IPS-NIHi11 (cell line): ENCODE results near the gene UFM1.
"Not testable (repeated sequence)": the region's sequence is repeated elsewhere in the genome, so short reads cannot be mapped to it uniquely, and the experiment has no call there.

ENCODE experiments used
- DNase-seq: peaks from one replicate; pipeline ENCODE4 v3.0.0; 2012; ENCODE audit warnings: mixed read lengths, low spot score

Gene UFM1

DNA sequence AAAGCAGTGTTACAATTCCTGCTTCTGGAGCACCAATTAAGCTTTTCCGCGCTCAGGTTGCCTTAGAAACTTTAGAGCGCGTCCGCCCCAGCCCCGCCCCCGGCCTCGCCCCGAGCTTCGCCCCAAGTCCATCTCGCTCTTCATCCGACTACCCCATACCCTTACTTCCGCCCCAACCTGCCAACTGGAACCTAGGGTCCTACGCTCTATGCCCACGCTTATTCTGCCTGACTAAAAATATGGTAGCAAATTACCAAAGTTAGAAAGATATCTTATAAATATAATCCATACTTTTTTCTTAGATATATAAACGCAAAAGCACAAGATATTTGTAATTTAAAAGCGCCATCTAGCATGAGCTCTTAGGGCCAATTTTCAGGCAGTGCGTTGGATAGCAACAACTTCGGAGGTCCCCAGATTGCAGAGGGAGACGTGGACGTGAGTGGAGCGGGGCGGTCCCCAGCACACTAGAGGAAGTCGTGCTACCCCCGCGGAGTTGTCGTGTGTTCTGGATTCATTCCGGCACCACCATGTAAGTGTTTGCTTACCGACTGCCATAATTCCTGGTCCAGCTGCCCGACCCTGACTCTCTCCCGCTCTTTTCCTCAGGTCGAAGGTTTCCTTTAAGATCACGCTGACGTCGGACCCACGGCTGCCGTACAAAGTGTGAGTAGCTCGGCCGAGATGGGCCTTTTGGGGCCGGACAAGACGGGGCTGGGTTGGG is at the start of gene UFM1:
Gene UFM1 (plus strand): TSS at position 462 of the 724 bp plus-strand sequence. CDS start 69 bp downstream, at position 531.
- DNase-seq, result peak; percentile 94

- no peak for DNase-seq
Measured at GRCh38 chr13:38301236-38301635, 48.4 kb upstream of the UFM1 start.

DNA sequence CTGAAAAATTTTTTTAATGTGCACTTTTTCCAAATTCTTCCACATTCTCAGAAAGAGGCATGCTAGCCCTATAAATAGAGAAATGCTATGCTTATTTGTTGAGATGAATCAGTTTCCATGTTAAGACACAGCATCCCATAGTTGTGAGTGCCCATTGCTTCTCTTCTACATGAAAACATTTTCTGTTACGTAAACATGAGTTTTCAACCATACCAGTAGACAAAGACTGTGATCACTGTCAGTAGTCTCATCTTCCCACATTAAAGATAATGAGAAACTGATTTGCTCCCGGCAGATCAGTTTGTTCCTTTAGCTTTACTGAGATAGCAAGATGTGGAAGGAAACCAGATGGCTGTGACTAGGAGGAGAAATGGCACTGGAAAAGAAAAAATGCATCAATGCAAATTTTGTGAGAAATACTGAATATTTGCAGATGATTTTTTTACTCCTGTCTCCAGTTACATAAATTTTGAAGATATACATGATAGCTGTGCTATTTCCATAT is 45.8 kb upstream of the UFM1 start:
- DNase-seq, result no peak

GRCh38 chr13:38308736-38309135 is 40.9 kb upstream of the UFM1 start:
- DNase-seq, result no peak

- DNase-seq, result no peak
Measured at GRCh38 chr13:38309397-38309796, 40.3 kb upstream of the UFM1 start.

GRCh38 chr13:38311175-38311574 is 38.5 kb upstream of the UFM1 start:
- not testable (repeated sequence) for DNase-seq

- DNase-seq, result no peak
Measured at GRCh38 chr13:38316129-38316528, 33.5 kb upstream of the UFM1 start.

DNA sequence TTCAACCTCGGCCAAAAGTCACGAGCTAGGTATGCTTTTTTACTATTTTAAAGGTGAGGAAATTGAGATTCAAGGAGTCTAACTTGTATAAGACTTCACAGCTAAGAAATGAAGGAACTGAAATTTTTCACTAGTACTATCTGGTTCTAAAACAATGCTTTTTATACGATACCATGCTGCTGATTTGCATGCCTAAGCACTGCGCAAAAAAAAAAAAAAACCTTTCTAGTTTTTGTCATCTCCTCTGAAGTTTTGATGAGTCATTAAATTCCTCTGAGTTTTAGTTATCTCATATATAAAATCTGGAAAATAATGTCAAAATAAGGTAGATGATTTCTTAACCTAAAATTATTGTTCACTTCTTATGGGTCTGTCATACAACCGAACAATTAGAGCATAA is 28.0 kb upstream of the UFM1 start:
- DNase-seq, result no peak

DNA sequence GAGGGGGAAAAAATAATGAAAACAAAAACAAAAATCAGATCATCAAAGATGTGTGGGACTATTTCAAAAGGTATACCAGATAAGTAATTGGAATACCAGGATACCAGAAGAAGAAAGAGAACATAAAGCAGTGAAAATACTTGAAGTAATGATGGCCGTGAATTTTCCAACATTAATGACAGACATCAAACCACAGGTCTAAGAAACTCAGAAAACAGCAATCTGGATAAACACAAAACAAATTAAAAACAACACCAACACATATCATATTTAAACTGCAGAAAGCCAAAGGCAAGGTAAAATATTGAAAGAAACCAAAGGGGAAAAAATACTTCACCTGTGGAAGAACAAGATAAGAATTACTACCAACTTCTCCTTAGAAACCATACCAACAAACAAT is 24.2 kb upstream of the UFM1 start:
- DNase-seq, result no peak

GRCh38 chr13:38328699-38329098 is 21.0 kb upstream of the UFM1 start:
- no peak for DNase-seq

- no peak for DNase-seq
Measured at GRCh38 chr13:38334845-38335244, 14.8 kb upstream of the UFM1 start.

- no peak for DNase-seq
Measured at GRCh38 chr13:38338089-38338488, 11.6 kb upstream of the UFM1 start.

DNA sequence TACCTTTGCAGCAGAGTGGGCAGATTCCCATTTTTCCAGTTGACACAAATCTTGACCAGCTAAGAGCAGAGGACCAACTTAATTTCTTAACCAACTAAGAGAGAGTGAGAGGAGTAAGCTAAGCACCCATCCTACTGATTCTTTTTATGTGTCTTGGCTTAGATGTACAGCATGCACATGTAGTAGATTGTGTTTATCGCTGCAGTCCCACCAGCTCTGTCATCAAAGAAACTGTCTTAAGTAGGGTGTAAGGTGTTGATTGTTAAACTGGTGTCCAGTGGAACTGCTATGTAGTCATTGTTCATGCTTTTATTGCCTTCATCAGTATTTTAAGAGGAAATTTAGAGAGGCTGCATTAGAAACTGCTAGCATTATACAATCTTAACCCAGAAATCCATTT is 9.0 kb upstream of the UFM1 start:
- no peak for DNase-seq

- DNase-seq, result no peak
Measured at GRCh38 chr13:38341149-38341692, 8.4 kb upstream of the UFM1 start.

DNA sequence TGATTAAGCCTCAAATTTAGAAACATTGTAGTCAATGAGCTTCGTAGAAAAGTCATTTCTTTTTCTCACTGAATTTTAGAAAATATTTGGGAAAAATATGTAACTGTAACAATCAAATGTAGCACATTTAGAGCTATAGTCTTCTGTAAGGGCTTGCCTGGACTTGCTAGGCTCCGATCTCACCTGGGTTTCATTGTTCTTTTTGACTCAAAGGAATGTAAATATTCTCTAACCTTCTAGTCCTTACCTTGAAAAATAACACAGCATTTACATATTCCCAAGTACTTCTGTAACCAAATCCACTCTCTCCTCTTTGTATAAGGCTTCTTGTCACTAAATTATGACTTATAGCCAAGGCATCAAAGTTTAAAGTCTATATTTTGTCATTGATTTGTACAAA is 2.9 kb upstream of the UFM1 start:
- DNase-seq, result no peak

DNA sequence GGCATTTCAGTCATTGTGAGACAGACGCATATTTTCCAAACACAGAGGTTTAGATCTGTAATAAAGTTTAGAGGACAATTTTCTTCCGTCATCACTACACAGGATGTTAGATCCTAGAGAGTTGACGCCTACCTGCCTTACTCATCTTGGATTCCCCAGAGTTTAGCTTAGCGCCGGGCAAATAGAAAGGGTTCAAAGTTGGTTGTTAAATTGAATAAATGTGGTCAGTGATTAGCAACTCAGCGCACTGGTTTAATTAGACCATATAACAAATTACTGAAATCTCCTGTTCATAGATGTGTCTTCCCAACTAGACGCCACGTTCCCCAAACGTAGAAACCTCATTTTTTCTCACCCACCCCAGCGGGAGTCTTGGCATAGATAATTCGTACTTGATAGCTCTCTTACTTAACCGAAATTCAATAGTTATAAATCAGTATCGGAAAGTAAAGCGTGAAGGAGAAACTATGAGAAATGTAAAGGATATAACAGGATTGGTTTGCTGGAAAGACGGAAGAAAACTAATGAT is 726 bp upstream of the UFM1 start:
- peak; percentile 10 for DNase-seq

DNA sequence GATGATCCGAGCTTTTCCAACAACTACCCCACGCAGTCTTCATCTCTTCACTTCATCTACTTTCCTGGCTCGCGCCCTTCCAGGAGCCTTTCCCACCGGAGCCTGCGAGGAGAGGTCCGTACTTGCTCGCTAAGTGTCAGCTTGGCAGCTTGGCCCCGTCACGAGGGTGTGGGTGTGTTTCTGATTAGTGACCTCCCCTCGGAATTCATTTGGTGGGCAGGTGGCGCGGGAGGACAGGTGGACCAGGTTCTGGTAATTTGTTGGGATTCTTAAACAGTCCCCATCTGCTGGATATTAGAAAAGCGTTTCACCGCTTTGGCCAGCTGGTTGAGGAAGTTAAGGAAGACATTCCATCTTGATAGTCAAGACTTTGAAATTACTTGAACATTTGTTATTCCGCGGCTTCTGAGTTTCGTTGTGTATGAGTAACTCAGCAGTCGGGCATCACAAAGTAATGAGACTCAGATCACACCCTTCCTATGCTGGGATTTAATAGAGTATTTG is 515 bp downstream of the UFM1 start:
- DNase-seq, result peak; percentile 41

GRCh38 chr13:38355595-38356119 is 6.0 kb downstream of the UFM1 start:
- DNase-seq, result no peak

DNA sequence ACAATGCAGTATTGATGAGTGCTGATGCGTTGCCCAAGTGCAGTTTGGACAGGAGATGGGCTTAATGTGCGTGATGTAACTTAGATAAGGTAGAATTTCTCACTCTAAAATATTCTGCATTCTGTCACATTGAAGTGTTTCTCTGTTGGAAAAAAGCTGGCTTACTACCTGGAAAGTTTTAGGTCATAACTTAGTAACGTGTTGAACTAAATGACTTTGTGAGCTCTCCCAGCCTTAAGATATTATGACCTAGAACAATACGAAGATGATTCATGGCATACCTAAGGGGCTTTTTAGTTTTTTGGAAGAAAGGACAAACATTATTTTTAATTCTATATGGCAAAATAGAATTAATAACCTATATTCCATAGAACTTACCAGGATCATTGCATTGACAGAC is 9.0 kb downstream of the UFM1 start:
- no peak for DNase-seq

DNA sequence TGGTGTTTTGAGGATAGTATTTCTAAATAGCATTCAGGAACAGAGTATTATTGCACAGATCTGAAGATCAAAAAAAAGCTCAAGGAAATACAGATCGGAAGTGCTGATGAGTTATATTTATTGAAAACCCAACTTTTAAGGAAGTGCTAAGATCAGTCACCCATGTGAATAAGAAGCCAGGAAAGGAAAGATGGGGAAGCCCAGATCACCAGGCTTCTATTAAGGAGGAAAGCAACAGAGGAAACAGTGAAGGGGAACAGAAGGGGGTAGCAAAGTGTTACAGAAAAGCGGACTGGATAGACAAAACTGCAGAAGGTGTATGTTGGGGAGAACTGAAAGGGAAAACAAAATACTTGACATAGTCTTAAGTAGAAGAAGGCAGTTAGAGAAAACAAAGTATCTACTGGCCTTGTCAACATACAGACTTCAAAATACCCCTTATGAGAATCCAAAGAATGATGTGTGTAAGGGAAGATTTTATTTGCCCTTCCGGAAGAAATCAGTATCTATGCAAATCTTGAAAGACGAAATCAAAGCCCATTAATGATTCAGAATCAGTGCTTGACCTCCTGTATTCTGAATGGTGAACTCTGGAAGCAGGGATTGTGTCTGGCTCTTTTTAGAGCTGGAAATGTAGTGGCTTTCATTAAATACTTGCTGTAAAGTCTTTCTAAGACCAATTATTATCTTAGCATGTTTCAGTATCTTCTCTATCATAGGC is 12.1 kb downstream of the UFM1 start:
- no peak for DNase-seq

DNA sequence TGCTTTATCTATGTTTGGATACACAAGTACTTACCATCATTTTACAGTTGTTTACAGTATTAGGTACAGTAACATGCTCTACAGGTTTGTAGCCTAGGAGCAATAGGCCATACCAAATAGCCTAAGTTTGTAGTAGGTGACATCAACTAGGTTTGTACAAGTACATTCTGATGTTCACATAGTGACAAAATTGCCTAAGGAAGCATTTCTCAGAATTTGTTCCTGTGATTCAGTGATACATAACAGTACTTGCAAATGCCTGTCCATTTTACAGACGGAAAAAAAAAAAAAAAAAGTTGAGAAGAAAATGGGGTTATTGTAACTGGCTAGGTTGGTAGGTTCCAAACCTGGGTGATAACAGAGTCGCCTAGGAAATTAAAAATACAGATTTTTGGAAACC is 13.6 kb downstream of the UFM1 start:
- DNase-seq, result no peak

DNA sequence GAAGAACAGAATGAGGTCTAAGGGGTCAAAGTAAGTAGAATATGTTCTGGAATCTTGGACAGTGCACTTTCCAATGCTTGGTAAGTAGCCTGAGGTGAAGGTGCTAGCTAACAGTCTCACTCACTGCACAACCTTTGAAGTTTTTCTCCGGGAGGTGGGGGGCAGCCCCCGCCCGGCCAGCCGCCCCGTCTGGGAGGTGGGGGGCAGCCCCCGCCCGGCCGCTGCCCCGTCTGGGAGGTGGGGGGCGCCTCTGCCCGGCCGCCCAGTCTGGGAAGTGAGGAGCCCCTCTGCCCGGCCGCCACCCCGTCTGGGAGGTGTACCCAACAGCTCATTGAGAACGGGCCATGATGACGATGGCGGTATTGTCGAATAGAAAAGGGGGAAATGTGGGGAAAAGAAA is 14.1 kb downstream of the UFM1 start:
- DNase-seq, result not testable (repeated sequence)
